IPS-15b (cell line): ENCODE data around the gene SYT13.
"Not testable (repeated sequence)": the region's sequence is repeated elsewhere in the genome, so short reads cannot be mapped to it uniquely, and the experiment has no call there.

ENCODE experiments used
- H3K27me3 ChIP-seq: one replicate; pipeline ENCODE4 v1.6.1; 2013; ENCODE audit warnings: low read length; ENCODE audit not compliant: control insufficient read depth, insufficient read depth
- H3K36me3 ChIP-seq: one replicate; pipeline ENCODE4 v1.6.1; 2013; ENCODE audit warnings: low read length; ENCODE audit not compliant: control insufficient read depth, insufficient read depth
- H3K4me1 ChIP-seq: one replicate; pipeline ENCODE4 v1.6.1; 2013; ENCODE audit warnings: mild to moderate bottlenecking, low read length; ENCODE audit not compliant: control insufficient read depth, insufficient read depth
- H3K4me3 ChIP-seq: one replicate; pipeline ENCODE4 v1.5.1; 2013; ENCODE audit warnings: low read depth, low read length
- H3K9ac ChIP-seq: one replicate; pipeline ENCODE4 v1.6.1; 2013; ENCODE audit warnings: low read depth, mild to moderate bottlenecking, low read length
- H3K9me3 ChIP-seq: one replicate; pipeline ENCODE4 v1.6.1; 2013; ENCODE audit warnings: mild to moderate bottlenecking, low read length; ENCODE audit not compliant: control insufficient read depth, insufficient read depth

SYT13 gene

GRCh38 chr11:45304992-45305335 lies 18.8 kb upstream of the SYT13 start:
- Histone ChIP-seq H3K4me3 (no peak overlapping the region), H3K4me1 (no peaks in the 10 kb centered on the region), H3K27me3 (peaks cover 3% of the 10 kb centered on the region), H3K9me3 (no peaks in the 10 kb centered on the region), H3K9ac (no peak overlapping the region), H3K36me3 (no peaks in the 10 kb centered on the region)

DNA sequence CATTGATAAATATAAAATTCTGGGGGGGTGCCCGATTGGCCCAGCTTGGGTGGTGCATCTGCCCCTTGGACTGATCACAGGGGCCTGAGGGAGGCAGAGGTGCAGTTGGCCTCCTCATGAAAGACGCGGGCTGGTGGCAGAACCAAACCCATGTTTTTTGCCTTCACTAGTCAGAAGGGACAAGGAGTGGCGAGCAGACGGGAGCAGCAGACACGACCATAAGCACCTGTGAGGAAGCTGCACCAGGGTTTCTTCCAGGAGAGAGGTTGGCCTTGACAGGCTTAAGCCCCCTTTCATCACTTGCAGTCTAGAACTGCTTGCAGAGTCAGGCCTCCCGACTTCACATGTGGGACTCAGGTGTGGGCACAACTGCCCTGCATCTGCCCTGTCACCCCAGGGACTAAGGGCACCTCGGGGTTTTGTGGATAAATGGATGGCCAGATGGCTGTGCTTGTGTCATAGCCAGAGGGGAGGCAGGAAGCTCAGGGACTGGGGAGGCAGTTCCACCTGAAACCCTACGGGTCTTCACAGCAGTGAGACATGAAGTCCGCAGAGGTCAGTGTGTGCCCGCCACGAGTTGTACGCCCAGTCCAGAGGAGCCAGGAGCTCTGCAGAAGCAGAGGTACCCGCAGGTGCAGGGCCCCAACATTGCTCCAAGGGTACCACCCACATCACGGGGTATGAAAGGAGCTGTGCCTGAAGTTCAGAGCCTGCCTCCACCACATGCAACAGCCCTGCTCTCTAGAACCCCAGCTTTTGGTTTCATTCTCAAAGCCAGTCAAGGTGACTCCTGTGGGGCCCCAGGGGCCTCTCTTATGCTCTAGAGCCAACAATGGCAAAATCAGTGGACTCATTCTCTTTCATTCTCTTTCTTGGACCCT lies 18.2 kb upstream of the SYT13 start:
- peaks cover 3% of the 10 kb centered on the region for H3K27me3 ChIP-seq
- no peaks in the 10 kb centered on the region for H3K9me3 ChIP-seq
- no peak overlapping the region for H3K4me3 ChIP-seq
- no peaks in the 10 kb centered on the region for H3K4me1 ChIP-seq
- no peak overlapping the region for H3K9ac ChIP-seq
- no peaks in the 10 kb centered on the region for H3K36me3 ChIP-seq

- Histone ChIP-seq H3K4me1 (peaks cover 2% of the 10 kb centered on the region), H3K9me3 (no peaks in the 10 kb centered on the region), H3K9ac (no peak overlapping the region), H3K4me3 (no peak overlapping the region), H3K36me3 (no peaks in the 10 kb centered on the region), H3K27me3 (peaks cover 3% of the 10 kb centered on the region)
These were observed 17.2 kb upstream of the SYT13 start for GRCh38 chr11:45303316-45303715.

- Histone ChIP-seq H3K36me3 (no peaks in the 10 kb centered on the region), H3K9ac (no peak overlapping the region), H3K9me3 (no peaks in the 10 kb centered on the region), H3K4me3 (no peak overlapping the region), H3K27me3 (peaks cover 3% of the 10 kb centered on the region), H3K4me1 (peaks cover 2% of the 10 kb centered on the region)
These were observed 15.6 kb upstream of the SYT13 start for GRCh38 chr11:45301537-45302246.

GRCh38 chr11:45300715-45301114 lies 14.6 kb upstream of the SYT13 start:
- H3K4me1 ChIP-seq, result peaks cover 2% of the 10 kb centered on the region
- no peak overlapping the region for H3K4me3 ChIP-seq

DNA sequence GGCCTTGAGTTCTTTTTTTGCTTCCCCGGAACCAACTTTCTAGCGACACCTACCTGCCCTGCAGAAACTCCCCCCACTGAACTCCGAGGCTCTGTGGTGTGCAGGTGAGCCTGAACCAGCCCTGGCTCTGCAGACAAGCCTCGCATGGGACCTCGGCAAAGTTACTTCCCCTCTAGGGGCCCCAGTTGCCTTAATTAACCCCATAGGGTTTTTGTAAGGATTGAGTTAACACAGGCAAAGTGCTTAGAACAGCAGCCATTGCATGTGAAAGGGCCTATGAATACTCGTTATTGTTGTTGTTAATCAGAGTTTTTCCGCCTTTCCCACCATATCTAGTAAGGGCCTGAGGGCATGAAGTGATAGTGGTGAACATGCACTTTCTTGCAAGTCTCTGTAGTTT lies 12.6 kb upstream of the SYT13 start:
- Histone ChIP-seq H3K27me3 (peaks cover 2% of the 10 kb centered on the region), H3K9me3 (no peaks in the 10 kb centered on the region), H3K9ac (no peak overlapping the region), H3K4me1 (peaks cover 2% of the 10 kb centered on the region), H3K36me3 (no peaks in the 10 kb centered on the region), H3K4me3 (no peak overlapping the region)

More at GRCh38 chr11:45300715-45301114, 14.6 kb upstream of the SYT13 start:
- peaks cover 5% of the 10 kb centered on the region for H3K27me3 ChIP-seq
- no peaks in the 10 kb centered on the region for H3K36me3 ChIP-seq
- no peak overlapping the region for H3K9ac ChIP-seq
- H3K9me3 ChIP-seq, result no peaks in the 10 kb centered on the region

DNA sequence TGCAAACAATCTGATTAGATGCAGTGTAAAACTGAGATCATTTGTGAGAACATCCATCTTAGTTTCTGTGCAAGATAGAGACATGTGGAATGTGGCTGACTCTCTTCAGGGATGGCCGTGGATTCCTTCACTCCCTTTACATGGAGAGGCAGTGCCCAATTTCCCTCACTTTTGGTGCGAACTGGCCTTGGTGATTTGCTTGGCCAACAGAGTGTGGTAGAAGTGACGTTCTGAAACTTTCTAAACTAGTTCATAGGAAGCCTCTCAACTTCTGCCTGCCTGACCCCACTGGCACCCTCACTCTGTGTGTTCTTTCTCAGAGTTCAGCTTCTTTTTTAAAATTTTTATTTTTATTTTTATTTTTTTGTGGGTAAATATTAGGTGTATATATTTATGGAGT lies 9.9 kb upstream of the SYT13 start:
- Histone ChIP-seq H3K9me3 (no peaks in the 10 kb centered on the region), H3K27me3 (peaks cover 2% of the 10 kb centered on the region), H3K4me3 (no peak overlapping the region)

GRCh38 chr11:45294499-45294898 lies 8.4 kb upstream of the SYT13 start:
- peaks cover 7% of the 10 kb centered on the region for H3K27me3 ChIP-seq
- H3K36me3 ChIP-seq, result no peaks in the 10 kb centered on the region
- no peak overlapping the region for H3K9ac ChIP-seq
- no peak overlapping the region for H3K4me3 ChIP-seq
- H3K9me3 ChIP-seq, result no peaks in the 10 kb centered on the region
- peaks cover 2% of the 10 kb centered on the region for H3K4me1 ChIP-seq

More for the DNA sequence above, 9.9 kb upstream of the SYT13 start:
- Histone ChIP-seq H3K4me1 (peaks cover 2% of the 10 kb centered on the region), H3K36me3 (no peaks in the 10 kb centered on the region), H3K9ac (no peak overlapping the region)

DNA sequence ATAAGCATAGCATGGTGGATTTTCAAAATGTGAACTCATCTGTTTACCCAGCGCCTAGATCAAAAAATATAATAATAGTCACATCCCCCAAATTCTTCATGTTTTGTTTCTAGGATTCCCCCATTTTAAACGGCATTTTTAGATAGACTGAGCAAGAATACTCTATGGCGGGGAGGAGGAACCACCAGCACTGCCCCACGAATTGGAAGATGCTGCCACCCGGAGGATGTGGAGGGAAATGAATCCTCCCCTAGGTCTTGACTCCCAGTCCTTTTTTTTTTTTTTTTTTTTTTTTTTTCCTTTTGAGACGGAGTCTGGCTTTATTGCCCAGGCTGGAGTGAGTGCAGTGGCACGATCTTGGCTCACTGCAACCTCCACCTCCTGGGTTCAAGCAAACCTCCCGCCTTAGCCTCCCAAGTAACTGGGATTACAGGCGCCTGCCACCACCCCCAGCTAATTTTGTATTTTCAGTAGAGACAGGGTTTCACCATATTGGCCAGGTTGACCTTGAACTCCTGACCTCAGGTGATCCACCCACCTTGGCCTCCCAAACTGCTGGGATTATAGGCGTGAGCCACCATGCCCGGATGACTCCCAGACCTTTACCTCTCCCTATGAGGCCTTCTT lies 7.5 kb upstream of the SYT13 start:
- not testable (repeated sequence) for H3K36me3 ChIP-seq

DNA sequence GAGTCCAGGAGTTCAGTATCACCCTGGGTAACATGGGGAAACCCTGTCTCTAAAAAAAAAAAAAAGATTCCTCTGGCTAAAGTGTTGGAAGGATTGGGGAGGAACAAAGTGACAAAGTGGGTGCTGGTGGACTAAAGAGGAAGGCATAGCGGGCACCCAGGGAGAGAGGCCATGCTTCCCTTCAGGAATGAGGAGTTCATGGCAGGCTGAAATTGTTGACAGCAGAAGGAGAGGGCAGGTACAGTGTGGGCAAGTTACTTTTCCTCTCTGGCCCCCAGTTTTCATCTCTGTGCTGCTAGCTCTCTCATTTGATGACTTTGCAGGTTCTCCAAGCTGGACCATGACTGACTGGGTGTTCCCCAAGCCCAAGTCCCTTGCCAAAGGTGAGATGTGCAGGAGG lies 4.4 kb upstream of the SYT13 start:
- H3K9me3 ChIP-seq, result no peaks in the 10 kb centered on the region
- H3K36me3 ChIP-seq, result no peaks in the 10 kb centered on the region
- peaks cover 8% of the 10 kb centered on the region for H3K27me3 ChIP-seq
- no peaks in the 10 kb centered on the region for H3K4me1 ChIP-seq
- H3K9ac ChIP-seq, result no peak overlapping the region
- no peak overlapping the region for H3K4me3 ChIP-seq

More for the DNA sequence above, 7.5 kb upstream of the SYT13 start:
- not testable (repeated sequence) for H3K27me3 ChIP-seq, H3K4me3 ChIP-seq, H3K9ac ChIP-seq, H3K4me1 ChIP-seq, H3K9me3 ChIP-seq

DNA sequence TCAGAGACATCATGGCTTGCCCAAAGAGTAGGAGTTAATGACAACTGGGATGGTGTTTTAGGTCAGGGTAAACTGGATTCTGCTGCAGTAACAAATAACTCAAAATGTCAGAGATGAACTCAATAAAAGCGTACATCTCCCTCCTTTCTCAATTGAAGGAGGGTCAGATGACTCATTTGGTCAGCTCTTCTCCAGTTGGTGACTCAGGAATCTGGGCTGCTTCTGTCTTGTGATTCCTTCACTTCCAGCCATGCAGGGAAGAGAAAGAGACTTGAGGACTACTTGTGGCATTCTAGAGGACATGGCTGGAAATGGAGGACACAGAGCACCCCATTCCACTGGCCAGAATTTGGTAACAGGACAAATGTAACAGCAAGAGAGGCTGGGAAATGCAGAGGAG lies 3.2 kb upstream of the SYT13 start:
- H3K27me3 ChIP-seq, result peaks cover 19% of the 10 kb centered on the region
- no peaks in the 10 kb centered on the region for H3K4me1 ChIP-seq
- H3K9me3 ChIP-seq, result no peaks in the 10 kb centered on the region

More for the DNA sequence above, 3.2 kb upstream of the SYT13 start:
- Histone ChIP-seq H3K9ac (no peak overlapping the region), H3K36me3 (no peaks in the 10 kb centered on the region), H3K4me3 (no peak overlapping the region)
